GM12878 (cell line): ENCODE results near the gene SEC11C.

ENCODE experiments used
- ATF3 ChIP-seq: IDR thresholded peaks from 2 replicates; pipeline ENCODE4 v1.6.1; 2011; ENCODE audit warnings: low read depth, mild to moderate bottlenecking, low read length, moderate library complexity, borderline replicate concordance; ENCODE audit errors: extremely low read depth
- CBX5 ChIP-seq: sonication (generic); IDR thresholded peaks from 2 replicates; pipeline ENCODE4 v1.6.1; 2016; ENCODE audit warnings: low read depth, moderate library complexity, mild to moderate bottlenecking, inconsistent platforms
- CTCF ChIP-seq, 3 experiments: IDR thresholded peaks in 2 of 3; conservative IDR thresholded peaks in 1 of 3; 2 replicates each; pipeline ENCODE4 v1.5.1; 2011; ENCODE audit warnings: low read depth in 3 of 3, low read length in 3 of 3, mild to moderate bottlenecking in 3 of 3, control low read depth in 2 of 3, moderate library complexity in 2 of 3, inconsistent platforms in 1 of 3, mixed read lengths in 1 of 3; ENCODE audit not compliant: control insufficient read depth in 2 of 3, insufficient read depth in 1 of 3; ENCODE audit errors: extremely low read depth in 1 of 3
- POLR2A ChIP-seq: IDR thresholded peaks from 2 replicates; pipeline ENCODE4 v1.6.1; 2011; ENCODE audit warnings: low read depth, mild to moderate bottlenecking, low read length
- POLR2AphosphoS5 ChIP-seq: IDR thresholded peaks from 2 replicates; pipeline ENCODE4 v1.6.1; 2011; ENCODE audit warnings: mild to moderate bottlenecking, low read length, inconsistent platforms
- REST ChIP-seq: IDR thresholded peaks from 2 replicates; pipeline ENCODE4 v1.6.1; 2012; ENCODE audit warnings: mild to moderate bottlenecking, low read depth, low read length
- ZNF274 ChIP-seq: IDR thresholded peaks from one replicate; pipeline ENCODE4 v1.8.0; 2011; ENCODE audit not compliant: insufficient read length, insufficient read depth

GRCh38 chr18:59207506-59207905, 67.8 kb downstream of the SEC11C start:
- no peak for TF ChIP-seq REST
- TF ChIP-seq POLR2A: no peak
- TF ChIP-seq ZNF274: no peak
- no peak for TF ChIP-seq ATF3
- TF ChIP-seq CTCF (IDR thresholded peaks at IDR 0.05 in 2 of 3, conservative IDR thresholded peaks at IDR 0.05 in 1 of 3; ENCODE audit: control insufficient read depth in 2 of 3, extremely low read depth in 1 of 3, insufficient read depth in 1 of 3, low read depth in 3 of 3, low read length in 3 of 3): no peak
- no peak for TF ChIP-seq POLR2AphosphoS5
- no peak for TF ChIP-seq CBX5
